ENCODE results near the gene DYNLRB1.
"Not testable (repeated sequence)": the region's sequence is repeated elsewhere in the genome, so short reads cannot be mapped to it uniquely, and the experiment has no call there.

Gene DYNLRB1

GRCh38 chr20:34500823-34501222 lies 15.4 kb upstream of the DYNLRB1 start:
- no peak overlapping the region for H3K4me3 ChIP-seq (ENCODE audit: low read depth, low read length)
- TF ChIP-seq CTCF (IDR thresholded peaks at IDR 0.05; ENCODE audit: low read depth, low read length): no peak

GRCh38 chr20:34506480-34506879 lies 9.7 kb upstream of the DYNLRB1 start:
- no peak for TF ChIP-seq CTCF (IDR thresholded peaks at IDR 0.05; ENCODE audit: low read depth, low read length)
- no peak overlapping the region for H3K4me3 ChIP-seq (ENCODE audit: low read depth, low read length)

- TF ChIP-seq CTCF (IDR thresholded peaks at IDR 0.05; ENCODE audit: low read depth, low read length): no peak
- no peak overlapping the region for H3K4me3 ChIP-seq (ENCODE audit: low read depth, low read length)
Observed at GRCh38 chr20:34507702-34508413, 8.4 kb upstream of the DYNLRB1 start.

- no peak overlapping the region for H3K4me3 ChIP-seq (ENCODE audit: low read depth, low read length)
- TF ChIP-seq CTCF (IDR thresholded peaks at IDR 0.05; ENCODE audit: low read depth, low read length): no peak
Observed at GRCh38 chr20:34510575-34510974, 5.6 kb upstream of the DYNLRB1 start.

- no peak for TF ChIP-seq CTCF (IDR thresholded peaks at IDR 0.05; ENCODE audit: low read depth, low read length)
Observed at GRCh38 chr20:34511891-34512265, 4.3 kb upstream of the DYNLRB1 start.

GRCh38 chr20:34512266-34512954 lies 3.8 kb upstream of the DYNLRB1 start:
- no peak overlapping the region for H3K4me3 ChIP-seq (ENCODE audit: low read depth, low read length)
- TF ChIP-seq CTCF (IDR thresholded peaks at IDR 0.05; ENCODE audit: low read depth, low read length): no peak

More at GRCh38 chr20:34511891-34512265, 4.3 kb upstream of the DYNLRB1 start:
- no peak overlapping the region for H3K4me3 ChIP-seq (ENCODE audit: low read depth, low read length)

GRCh38 chr20:34512955-34513419 lies 3.2 kb upstream of the DYNLRB1 start:
- TF ChIP-seq CTCF (IDR thresholded peaks at IDR 0.05; ENCODE audit: low read depth, low read length): no peak

GRCh38 chr20:34514034-34514433 lies 2.2 kb upstream of the DYNLRB1 start:
- H3K4me3 ChIP-seq (ENCODE audit: low read depth, low read length): not testable (repeated sequence)

More at GRCh38 chr20:34512955-34513419, 3.2 kb upstream of the DYNLRB1 start:
- no peak overlapping the region for H3K4me3 ChIP-seq (ENCODE audit: low read depth, low read length)
